Measurements from ENCODE around the gene ARPIN. TPM values are rescaled to one million over a fixed set of nuclear protein-coding genes. Genes with fewer than 3 reads are reported as not detected.
"Not testable (repeated sequence)": the region's sequence is repeated elsewhere in the genome, so short reads cannot be mapped to it uniquely, and the experiment has no call there.

The ARPIN gene
- total RNA-seq, 5 donors from 2014 or later (not counting 1 experiment from before 2014, with no cell fraction given): 0.03 to 0.09 (median 0.06) TPM; not detected in 1

- DNase-seq: no peak
- Histone ChIP-seq H3K27ac (ENCODE audit: low read length) (no peak overlapping the region), H3K4me1 (ENCODE audit: control insufficient read depth in 1 of 2, extremely low read depth in 1 of 2, insufficient read depth in 2 of 2, low read length in 2 of 2) (no peaks in the 10 kb centered on the region), H3K27me3 (replicated peaks in 1 of 2; ENCODE audit: control insufficient read depth in 2 of 2, extremely low read depth in 1 of 2, insufficient read depth in 2 of 2, low read length in 1 of 2) (peaks cover 0 to 7% of the 10 kb centered on the region in 2 experiments), H3K36me3 (ENCODE audit: control insufficient read depth in 2 of 2, extremely low read depth in 1 of 2, insufficient read depth in 1 of 2, low read length in 1 of 2) (no peaks in the 10 kb centered on the region), H3K4me3 (ENCODE audit: control insufficient read depth in 1 of 2, extremely low read depth in 1 of 2, low read length in 1 of 2) (no peak overlapping the region), H3K9me3 (no peaks in the 10 kb centered on the region)
- POLR2A ChIA-PET: no interaction called here
- H3K36me3 Mint-ChIP-seq: no peaks in the 10 kb centered on the region
- H3K27ac Mint-ChIP-seq: no peak overlapping the region
- WGBS (ENCODE audit: insufficient coverage): 100% methylated on average over 1 of the region's 6 CpGs
- ATAC-seq (replicated peaks in 1 of 4): no peak
- no peaks in the 10 kb centered on the region for H3K27me3 Mint-ChIP-seq
- no peaks in the 10 kb centered on the region for H3K4me1 Mint-ChIP-seq
- CTCF ChIA-PET: interaction anchor here in 1 of 2 donors (0.6 kb wide), 1 partner anchor 24 kb away, joined by 3 read pairs; no protein-coding TSS in a partner anchor
- H3K4me3 Mint-ChIP-seq: no peak overlapping the region
- H3K9me3 Mint-ChIP-seq: no peaks in the 10 kb centered on the region
These were observed 34.0 kb upstream of the ARPIN start for GRCh38 chr15:89946681-89947299.

- not testable (repeated sequence) for H3K27ac Mint-ChIP-seq, H3K4me3 Mint-ChIP-seq
- WGBS (ENCODE audit: insufficient coverage): 100% methylated on average over 1 of the region's 6 CpGs
These were observed 31.0 kb upstream of the ARPIN start for GRCh38 chr15:89943721-89944120.

GRCh38 chr15:89939910-89940309 is 27.2 kb upstream of the ARPIN start:
- no peak overlapping the region for H3K27ac Mint-ChIP-seq
- Histone ChIP-seq H3K9me3 (no peaks in the 10 kb centered on the region), H3K27ac (ENCODE audit: low read length) (no peak overlapping the region), H3K4me1 (ENCODE audit: control insufficient read depth in 1 of 2, extremely low read depth in 1 of 2, insufficient read depth in 2 of 2, low read length in 2 of 2) (peaks cover 10 to 17% of the 10 kb centered on the region in 2 experiments), H3K4me3 (ENCODE audit: control insufficient read depth in 1 of 2, extremely low read depth in 1 of 2, low read length in 1 of 2) (no peak overlapping the region), H3K36me3 (ENCODE audit: control insufficient read depth in 2 of 2, extremely low read depth in 1 of 2, insufficient read depth in 1 of 2, low read length in 1 of 2) (no peaks in the 10 kb centered on the region), H3K27me3 (replicated peaks in 1 of 2; ENCODE audit: control insufficient read depth in 2 of 2, extremely low read depth in 1 of 2, insufficient read depth in 2 of 2, low read length in 1 of 2) (peaks cover 0 to 5% of the 10 kb centered on the region in 2 experiments)
- H3K4me1 Mint-ChIP-seq: peaks cover 14 to 18% (median 17%) of the 10 kb centered on the region in 3 donors
- H3K27me3 Mint-ChIP-seq: no peaks in the 10 kb centered on the region
- CTCF ChIA-PET: interaction anchor here in 1 of 2 donors (0.6 kb wide), 1 partner anchor 655 kb away, joined by 3 read pairs; no protein-coding TSS in a partner anchor
- DNase-seq (no peak), ATAC-seq (replicated peaks in 1 of 4) (no peak)
- no CpG with 5 or more reads among the region's 3 CpGs for WGBS (ENCODE audit: insufficient coverage)
- H3K9me3 Mint-ChIP-seq: no peaks in the 10 kb centered on the region
- H3K36me3 Mint-ChIP-seq: no peaks in the 10 kb centered on the region
- POLR2A ChIA-PET: no interaction called here
- no peak overlapping the region for H3K4me3 Mint-ChIP-seq

More at GRCh38 chr15:89943721-89944120, 31.0 kb upstream of the ARPIN start:
- H3K4me1 Mint-ChIP-seq; H3K36me3 Mint-ChIP-seq; ATAC-seq (replicated peaks in 1 of 4); H3K36me3 ChIP-seq (ENCODE audit: control insufficient read depth in 2 of 2, extremely low read depth in 1 of 2, insufficient read depth in 1 of 2, low read length in 1 of 2); H3K9me3 ChIP-seq; H3K4me3 ChIP-seq (ENCODE audit: control insufficient read depth in 1 of 2, extremely low read depth in 1 of 2, low read length in 1 of 2); H3K9me3 Mint-ChIP-seq; H3K27me3 ChIP-seq (replicated peaks in 1 of 2; ENCODE audit: control insufficient read depth in 2 of 2, extremely low read depth in 1 of 2, insufficient read depth in 2 of 2, low read length in 1 of 2); DNase-seq; H3K27ac ChIP-seq (ENCODE audit: low read length); CTCF ChIA-PET; H3K4me1 ChIP-seq (ENCODE audit: control insufficient read depth in 1 of 2, extremely low read depth in 1 of 2, insufficient read depth in 2 of 2, low read length in 2 of 2); POLR2A ChIA-PET; H3K27me3 Mint-ChIP-seq: not testable (repeated sequence)

GRCh38 chr15:89939377-89939776 is 26.6 kb upstream of the ARPIN start:
- not testable (repeated sequence) for H3K4me3 ChIP-seq (ENCODE audit: control insufficient read depth in 1 of 2, extremely low read depth in 1 of 2, low read length in 1 of 2); H3K36me3 Mint-ChIP-seq; H3K9me3 Mint-ChIP-seq; H3K27me3 Mint-ChIP-seq; DNase-seq; H3K4me3 Mint-ChIP-seq; H3K27me3 ChIP-seq (replicated peaks in 1 of 2; ENCODE audit: control insufficient read depth in 2 of 2, extremely low read depth in 1 of 2, insufficient read depth in 2 of 2, low read length in 1 of 2); H3K27ac Mint-ChIP-seq; H3K36me3 ChIP-seq (ENCODE audit: control insufficient read depth in 2 of 2, extremely low read depth in 1 of 2, insufficient read depth in 1 of 2, low read length in 1 of 2); H3K27ac ChIP-seq (ENCODE audit: low read length); ATAC-seq (replicated peaks in 1 of 4); H3K9me3 ChIP-seq
- WGBS (ENCODE audit: insufficient coverage): 88% methylated on average over 1 of the region's 2 CpGs
- POLR2A ChIA-PET: interaction anchor here in 1 of 2 donors (0.8 kb wide), 1 partner anchor 45 kb away, joined by 4 read pairs; the partner anchor contains the start of gene AP3S2
- CTCF ChIA-PET: interaction anchor here in 1 of 2 donors (0.7 kb wide), 1 partner anchor 74 kb away, joined by 5 read pairs; no protein-coding TSS in a partner anchor
- peaks cover 10 to 17% of the 10 kb centered on the region in 2 experiments for H3K4me1 ChIP-seq (ENCODE audit: control insufficient read depth in 1 of 2, extremely low read depth in 1 of 2, insufficient read depth in 2 of 2, low read length in 2 of 2)
- peaks cover 14 to 18% (median 17%) of the 10 kb centered on the region in 3 donors for H3K4me1 Mint-ChIP-seq

- ATAC-seq (replicated peaks in 1 of 4): no peak
These were observed 24.9 kb upstream of the ARPIN start for GRCh38 chr15:89937365-89938350.

GRCh38 chr15:89936786-89937265 is 24.1 kb upstream of the ARPIN start:
- no peaks in the 10 kb centered on the region for H3K9me3 Mint-ChIP-seq

More at GRCh38 chr15:89937365-89938350, 24.9 kb upstream of the ARPIN start:
- H3K4me3 ChIP-seq (ENCODE audit: control insufficient read depth in 1 of 2, extremely low read depth in 1 of 2, low read length in 1 of 2): no peak overlapping the region
- Mint-ChIP-seq H3K27ac (no peak overlapping the region), H3K36me3 (no peaks in the 10 kb centered on the region), H3K27me3 (no peaks in the 10 kb centered on the region), H3K4me3 (no peak overlapping the region), H3K9me3 (no peaks in the 10 kb centered on the region), H3K4me1 (peaks cover 14 to 18% (median 17%) of the 10 kb centered on the region in 3 donors)
- ChIA-PET POLR2A (no interaction called here), CTCF (interaction anchor here in 1 of 2 donors (0.6 kb wide), 1 partner anchor 198 kb away, joined by 3 read pairs; no protein-coding TSS in a partner anchor)
- peaks cover 10 to 17% of the 10 kb centered on the region in 2 experiments for H3K4me1 ChIP-seq (ENCODE audit: control insufficient read depth in 1 of 2, extremely low read depth in 1 of 2, insufficient read depth in 2 of 2, low read length in 2 of 2)
- WGBS (ENCODE audit: insufficient coverage): 86% methylated on average over 2 of the region's 10 CpGs
- DNase-seq: peak in 1 of 35 experiments; percentile 1
- H3K27me3 ChIP-seq (replicated peaks in 1 of 2; ENCODE audit: control insufficient read depth in 2 of 2, extremely low read depth in 1 of 2, insufficient read depth in 2 of 2, low read length in 1 of 2): peaks cover 0 to 5% of the 10 kb centered on the region in 2 experiments
- no peaks in the 10 kb centered on the region for H3K9me3 ChIP-seq
- no peaks in the 10 kb centered on the region for H3K36me3 ChIP-seq (ENCODE audit: control insufficient read depth in 2 of 2, extremely low read depth in 1 of 2, insufficient read depth in 1 of 2, low read length in 1 of 2)
- no peak overlapping the region for H3K27ac ChIP-seq (ENCODE audit: low read length)

More at GRCh38 chr15:89936786-89937265, 24.1 kb upstream of the ARPIN start:
- Histone ChIP-seq H3K9me3 (no peaks in the 10 kb centered on the region), H3K27me3 (replicated peaks in 1 of 2; ENCODE audit: control insufficient read depth in 2 of 2, extremely low read depth in 1 of 2, insufficient read depth in 2 of 2, low read length in 1 of 2) (peaks cover 0 to 3% of the 10 kb centered on the region in 2 experiments), H3K4me1 (ENCODE audit: control insufficient read depth in 1 of 2, extremely low read depth in 1 of 2, insufficient read depth in 2 of 2, low read length in 2 of 2) (peaks cover 10 to 17% of the 10 kb centered on the region in 2 experiments), H3K36me3 (ENCODE audit: control insufficient read depth in 2 of 2, extremely low read depth in 1 of 2, insufficient read depth in 1 of 2, low read length in 1 of 2) (no peaks in the 10 kb centered on the region), H3K27ac (ENCODE audit: low read length) (no peak overlapping the region), H3K4me3 (ENCODE audit: control insufficient read depth in 1 of 2, extremely low read depth in 1 of 2, low read length in 1 of 2) (no peak overlapping the region)
- Mint-ChIP-seq H3K36me3 (no peaks in the 10 kb centered on the region), H3K27me3 (no peaks in the 10 kb centered on the region), H3K27ac (no peak overlapping the region), H3K4me1 (peaks cover 14 to 18% (median 17%) of the 10 kb centered on the region in 3 donors), H3K4me3 (no peak overlapping the region)
- ChIA-PET POLR2A (no interaction called here), CTCF (no interaction called here)
- DNase-seq (peak in 4 of 35 experiments; percentile 1 to 20 (median 10)), ATAC-seq (replicated peaks in 1 of 4) (no peak)
- 97% methylated on average over 6 of the region's 14 CpGs for WGBS (ENCODE audit: insufficient coverage)
